Neural progenitor cell (in vitro differentiated cells): Measurements from ENCODE around the gene AIP. TPM values are rescaled to one million over a fixed set of nuclear protein-coding genes. Genes with fewer than 3 reads are reported as not detected.
"Not testable (repeated sequence)": the region's sequence is repeated elsewhere in the genome, so short reads cannot be mapped to it uniquely, and the experiment has no call there.

Source experiments
- DNase-seq: peaks from one replicate; pipeline ENCODE4 v3.0.0-alpha.2; 2016; ENCODE audit warnings: low spot score
- H2AFZ ChIP-seq: fragments of 200-600 bp; sonication (generic); replicated peaks from 2 replicates; pipeline ENCODE4 v1.6.1; 2016; ENCODE audit warnings: antibody characterized with exemption
- H3F3A ChIP-seq: fragments of 200-600 bp; sonication (generic); 2 replicates; pipeline ENCODE4 v1.6.1; 2016; ENCODE audit warnings: antibody characterized with exemption, low read depth
- H3K27ac ChIP-seq: fragments of 200-600 bp; sonication (generic); 2 replicates; pipeline ENCODE4 v1.5.1; 2016; ENCODE audit warnings: mild to moderate bottlenecking
- H3K27me3 ChIP-seq: fragments of 200-600 bp; sonication (generic); 2 replicates; pipeline ENCODE4 v1.6.1; 2016; ENCODE audit warnings: mild to moderate bottlenecking, moderate library complexity
- H3K36me3 ChIP-seq: fragments of 200-600 bp; sonication (generic); 2 replicates; pipeline ENCODE4 v1.5.1; 2016
- H3K4me1 ChIP-seq: fragments of 200-600 bp; sonication (generic); 2 replicates; pipeline ENCODE4 v1.6.1; 2016; ENCODE audit warnings: mixed run types
- H3K4me2 ChIP-seq: fragments of 200-600 bp; sonication (generic); 2 replicates; pipeline ENCODE4 v1.6.1; 2016
- H3K4me3 ChIP-seq: fragments of 200-600 bp; sonication (generic); 2 replicates; pipeline ENCODE4 v1.5.1; 2016
- H3K79me2 ChIP-seq: fragments of 200-600 bp; sonication (generic); 2 replicates; pipeline ENCODE4 v1.6.1; 2016; ENCODE audit warnings: low read depth
- H3K9ac ChIP-seq: fragments of 200-600 bp; sonication (generic); 2 replicates; pipeline ENCODE4 v1.6.1; 2016
- H3K9me3 ChIP-seq: fragments of 200-600 bp; sonication (generic); 2 replicates; pipeline ENCODE4 v1.5.1; 2016; ENCODE audit warnings: low read depth
- H4K20me1 ChIP-seq: fragments of 200-600 bp; sonication (generic); 2 replicates; pipeline ENCODE4 v1.6.1; 2016; ENCODE audit warnings: low read depth
- H3K27ac Mint-ChIP-seq: 3 replicates; pipeline ENCODE4 v1.8.0; 2021; ENCODE audit warnings: mixed read lengths
- H3K27me3 Mint-ChIP-seq: 2 replicates; pipeline ENCODE4 v1.8.0; 2022; ENCODE audit warnings: low read depth, mild to moderate bottlenecking, inconsistent platforms, moderate library complexity, mixed read lengths; ENCODE audit not compliant: insufficient read depth
- H3K36me3 Mint-ChIP-seq: 3 replicates; pipeline ENCODE4 v1.8.0; 2021; ENCODE audit warnings: mixed read lengths
- H3K4me1 Mint-ChIP-seq: 3 replicates; pipeline ENCODE4 v1.8.0; 2021; ENCODE audit warnings: mixed read lengths
- H3K4me3 Mint-ChIP-seq: 3 replicates; pipeline ENCODE4 v1.8.0; 2021; ENCODE audit warnings: mild to moderate bottlenecking, moderate library complexity, mixed read lengths
- H3K9me3 Mint-ChIP-seq: 3 replicates; pipeline ENCODE4 v1.8.0; 2020; ENCODE audit warnings: mixed read lengths
- CTCF ChIP-seq: fragments of 200-600 bp; sonication (generic); IDR thresholded peaks from 2 replicates; pipeline ENCODE4 v1.5.1; 2017; ENCODE audit warnings: antibody characterized with exemption, mild to moderate bottlenecking
- EZH2 ChIP-seq: fragments of 200-600 bp; sonication (generic); IDR thresholded peaks from 2 replicates; pipeline ENCODE4 v1.6.1; 2017; ENCODE audit warnings: antibody characterized with exemption, mild to moderate bottlenecking, moderate library complexity
- EZH2phosphoT487 ChIP-seq: fragments of 200-600 bp; sonication (generic); IDR thresholded peaks from 2 replicates; pipeline ENCODE4 v1.6.1; 2017; ENCODE audit warnings: antibody characterized with exemption
- total RNA-seq: library from RNA; depleted of rRNA; stranded (reverse); fragments of >200 nt; gene quantifications from 2 replicates; pipeline ENCODE4 v1.2.3, GENCODE V29; 2015; ENCODE audit warnings: low replicate concordance

Gene AIP
- total RNA-seq, 1 donor from 2014 or later, result 20.3 TPM

GRCh38 chr11:67470337-67471002, 12.4 kb upstream of the AIP start:
- no peak overlapping the region for H3K4me3 ChIP-seq
- TF ChIP-seq EZH2 (no peak), CTCF (no peak), EZH2phosphoT487 (no peak)
- no peaks in the 10 kb centered on the region for H3F3A ChIP-seq
- no peak overlapping the region for H2AFZ ChIP-seq
- H3K27me3 ChIP-seq, result no peaks in the 10 kb centered on the region
- H3K36me3 Mint-ChIP-seq, result no peaks in the 10 kb centered on the region
- H3K4me2 ChIP-seq, result no peak overlapping the region
- H3K4me1 ChIP-seq, result peaks cover 6% of the 10 kb centered on the region
- H3K4me3 Mint-ChIP-seq, result peak overlapping the region; percentile 80
- no peaks in the 10 kb centered on the region for H3K9me3 Mint-ChIP-seq
- H3K27ac Mint-ChIP-seq, result peak overlapping the region; percentile 4
- H3K79me2 ChIP-seq, result peaks cover 2% of the 10 kb centered on the region
- no peaks in the 10 kb centered on the region for H3K36me3 ChIP-seq
- no peak overlapping the region for H3K9ac ChIP-seq
- no peaks in the 10 kb centered on the region for H4K20me1 ChIP-seq
- peaks cover 24% of the 10 kb centered on the region for H3K4me1 Mint-ChIP-seq
- H3K27me3 Mint-ChIP-seq, result peaks cover 12% of the 10 kb centered on the region
- no peak for DNase-seq
- no peak overlapping the region for H3K27ac ChIP-seq
- no peaks in the 10 kb centered on the region for H3K9me3 ChIP-seq

- Mint-ChIP-seq H3K36me3 (no peaks in the 10 kb centered on the region), H3K9me3 (peaks cover 10% of the 10 kb centered on the region), H3K27ac (no peak overlapping the region), H3K4me1 (peaks cover 27% of the 10 kb centered on the region), H3K27me3 (peaks cover 15% of the 10 kb centered on the region), H3K4me3 (peak overlapping the region; percentile 62)
- no peak overlapping the region for H3K9ac ChIP-seq
- H3K4me3 ChIP-seq, result no peak overlapping the region
- no peak overlapping the region for H2AFZ ChIP-seq
- no peaks in the 10 kb centered on the region for H3K79me2 ChIP-seq
- H3K36me3 ChIP-seq, result no peaks in the 10 kb centered on the region
- peaks cover 5% of the 10 kb centered on the region for H3K4me1 ChIP-seq
- no peaks in the 10 kb centered on the region for H4K20me1 ChIP-seq
- no peak for DNase-seq
- H3K9me3 ChIP-seq, result no peaks in the 10 kb centered on the region
- no peaks in the 10 kb centered on the region for H3K27me3 ChIP-seq
- no peak overlapping the region for H3K4me2 ChIP-seq
- TF ChIP-seq CTCF (no peak), EZH2 (no peak), EZH2phosphoT487 (no peak)
- H3F3A ChIP-seq, result no peaks in the 10 kb centered on the region
- H3K27ac ChIP-seq, result no peak overlapping the region
Measured at GRCh38 chr11:67472882-67473281, 9.9 kb upstream of the AIP start.

- H2AFZ ChIP-seq, H3K79me2 ChIP-seq, H3K9ac ChIP-seq, H3K27me3 ChIP-seq, H3K4me3 ChIP-seq, DNase-seq, H3K36me3 ChIP-seq, H3K36me3 Mint-ChIP-seq, H3K4me1 ChIP-seq, H3K4me2 ChIP-seq, H4K20me1 ChIP-seq, H3F3A ChIP-seq, H3K27ac ChIP-seq, H3K9me3 ChIP-seq: not testable (repeated sequence)
- peak overlapping the region; percentile 54 for H3K4me3 Mint-ChIP-seq
- H3K9me3 Mint-ChIP-seq, result peaks cover 12% of the 10 kb centered on the region
- H3K27ac Mint-ChIP-seq, result peak overlapping the region; percentile 75
- peaks cover 10% of the 10 kb centered on the region for H3K27me3 Mint-ChIP-seq
- peaks cover 24% of the 10 kb centered on the region for H3K4me1 Mint-ChIP-seq
Measured at GRCh38 chr11:67476692-67477091, 6.1 kb upstream of the AIP start.

- DNase-seq, H3K36me3 ChIP-seq, H3K4me1 ChIP-seq, H3K36me3 Mint-ChIP-seq, H3K4me3 ChIP-seq, H3K4me2 ChIP-seq, H4K20me1 ChIP-seq, H3K27ac ChIP-seq, H3F3A ChIP-seq, H2AFZ ChIP-seq, H3K27me3 ChIP-seq, H3K4me3 Mint-ChIP-seq, H3K9ac ChIP-seq, H3K79me2 ChIP-seq, H3K9me3 ChIP-seq: not testable (repeated sequence)
- H3K4me1 Mint-ChIP-seq, result peaks cover 27% of the 10 kb centered on the region
- H3K27ac Mint-ChIP-seq, result peak overlapping the region; percentile 55
- peaks cover 12% of the 10 kb centered on the region for H3K9me3 Mint-ChIP-seq
- peaks cover 10% of the 10 kb centered on the region for H3K27me3 Mint-ChIP-seq
Measured at GRCh38 chr11:67477344-67478050, 5.3 kb upstream of the AIP start.
